ENCODE measurements around the gene MPC1L. TPM values are rescaled to one million over a fixed set of nuclear protein-coding genes. Genes with fewer than 3 reads are reported as not detected.

Gene MPC1L
- total RNA-seq, 1 experiment from 2014 or later = not detected

GRCh38 chrX:40615976-40616375, 7.3 kb upstream of the MPC1L start:
- Histone ChIP-seq H4K20me1 (ENCODE audit: insufficient read depth) (no peaks in the 10 kb centered on the region), H3K9me2 (ENCODE audit: insufficient read depth) (no peaks in the 10 kb centered on the region), H2AFZ (ENCODE audit: low read depth, low read length, poor library complexity, severe bottlenecking) (no peak overlapping the region), H3K79me2 (ENCODE audit: insufficient read depth, low read length) (no peaks in the 10 kb centered on the region), H3K4me2 (ENCODE audit: low read length) (no peak overlapping the region), H3K4me1 (ENCODE audit: control insufficient read depth in 1 of 2, insufficient read depth in 2 of 2, low read length in 2 of 2) (no peaks in the 10 kb centered on the region), H3K36me3 (ENCODE audit: control insufficient read depth in 1 of 2, insufficient read depth in 2 of 2, low read length in 2 of 2) (no peaks in the 10 kb centered on the region), H3K4me3 (replicated peaks in 1 of 2; ENCODE audit: low read depth in 1 of 2, low read length in 2 of 2) (no peak overlapping the region), H3K27ac (ENCODE audit: low read depth, low read length) (no peak overlapping the region), H3K9me3 (ENCODE audit: control insufficient read depth in 1 of 2, insufficient read depth in 1 of 2, low read depth in 1 of 2, low read length in 2 of 2) (no peaks in the 10 kb centered on the region), H3K9ac (ENCODE audit: low read length) (no peak overlapping the region), H3K27me3 (ENCODE audit: insufficient read depth, low read length) (no peaks in the 10 kb centered on the region)
- CTCF ChIA-PET = no interaction called here
- no peak for ATAC-seq
- RAD21 ChIA-PET (ENCODE audit: low non-redundant PET in 1 of 2, low total read pairs in 2 of 2, uncharacterized antibody in 2 of 2, unreplicated experiment in 2 of 2) = no interaction called here
- POLR2A ChIA-PET = no interaction called here
- no peak for TF ChIP-seq EZH2 (IDR thresholded peaks at IDR 0.05)
- no peak for TF ChIP-seq POLR2AphosphoS5 (IDR thresholded peaks at IDR 0.05; ENCODE audit: low read depth, low read length)
- no peak for TF ChIP-seq CBX3 (IDR thresholded peaks at IDR 0.05; ENCODE audit: low read depth)
- no peak for TF ChIP-seq SIN3A (IDR thresholded peaks at IDR 0.05; ENCODE audit: low read depth)
- no peak for TF ChIP-seq MAX (IDR thresholded peaks at IDR 0.05)
- TF ChIP-seq CEBPB (IDR thresholded peaks at IDR 0.05; ENCODE audit: low read depth) = no peak
- TF ChIP-seq ELF1 (IDR thresholded peaks at IDR 0.05; ENCODE audit: borderline replicate concordance, low read depth) = no peak
- no peak for TF ChIP-seq TCF7L2 (IDR thresholded peaks at IDR 0.05; ENCODE audit: borderline replicate concordance, extremely low read depth, insufficient read depth, insufficient read length)
- TF ChIP-seq ZNF274 (IDR thresholded peaks at IDR 0.05; ENCODE audit: low read depth, low read length) = no peak
- no peak for TF ChIP-seq FOSL1 (IDR thresholded peaks at IDR 0.05; ENCODE audit: low read depth)
- TF ChIP-seq YY1 (IDR thresholded peaks at IDR 0.05; ENCODE audit: extremely low read depth, insufficient replicate concordance, low read depth, low read length) = no peak
- TF ChIP-seq ZBTB33 (IDR thresholded peaks at IDR 0.05; ENCODE audit: extremely low read depth, insufficient replicate concordance, low read length) = no peak
- TF ChIP-seq SP1 (IDR thresholded peaks at IDR 0.05; ENCODE audit: low read depth) = no peak
- no TSS peak for BruUV-seq (replicated peaks)
- intact Hi-C loops (cut with micrococcal nuclease) = no loop called here
- no peak for DNase-seq (ENCODE audit: low read depth, low spot score)
